Pancreas (tissue), 10 donors: ENCODE results near the gene FXYD2. TPM values are rescaled to one million over a fixed set of nuclear protein-coding genes. Genes with fewer than 3 reads are reported as not detected.

ENCODE experiments used
- ATAC-seq, 4 donors: fragments of 200-7000 bp; cut with Tn5 transposase; one replicate each; pipeline versions ENCODE4 v1.8.0 to v1.9.1; 2020; ENCODE audit warnings: mild to moderate bottlenecking in 4 of 4, moderate library complexity in 4 of 4
- DNase-seq, 6 donors: peaks; one replicate each; pipeline ENCODE4 v3.0.0-alpha.2; 2020
- FAIRE-seq: peaks from 2 replicates; lab custom pipeline; 2012; peaks lifted over from hg19 to GRCh38; lab: Jason Lieb, UNC
- H3K27ac ChIP-seq, 4 donors: fragments of 200-600 bp; sonication (generic); 1 replicate in 3 of 4; 2 replicates in 1 of 4; pipeline versions ENCODE4 v1.5.0 to v1.8.0; 2020
- H3K27me3 ChIP-seq, 4 donors: fragments of 200-600 bp; one replicate each; pipeline ENCODE4 v1.8.0; 2021
- H3K36me3 ChIP-seq, 3 donors: fragments of 200-600 bp; sonication (generic) in 1 of 3; one replicate each; pipeline versions ENCODE4 v1.5.0 to v1.8.0; 2020 to 2021
- H3K4me1 ChIP-seq, 3 donors: fragments of 200-600 bp; one replicate each; pipeline ENCODE4 v1.8.0; 2021
- H3K4me3 ChIP-seq, 4 donors: fragments of 200-600 bp; sonication (generic) in 2 of 4; one replicate each; pipeline versions ENCODE4 v1.5.0 to v1.8.0; 2020 to 2021
- H3K9me3 ChIP-seq, 4 donors: fragments of 200-600 bp; one replicate each; pipeline ENCODE4 v1.8.0; 2021
- WGBS, 2 donors: extraction: QIAGEN DNeasy Blood & Tissue Kit; methylation state at CpG; one replicate each; pipeline ENCODE4 v1.1.7; 2013; 5-methylcytosine and 5-hydroxymethylcytosine counted together
- intact Hi-C, 3 donors: fragments of 100-400 bp; cut with DNase I; formaldehyde crosslinking; loops; one replicate each; pipeline versions ENCODE4 v1.11.1 to v1.14.2; 2022
- polyA plus RNA-seq, 2 donors: library from polyadenylated mRNA; stranded (reverse); fragments of 200-250 nt; gene quantifications; one replicate each; pipeline ENCODE4 v1.2.3, GENCODE V29; 2013
- total RNA-seq, 6 donors: library from RNA; stranded (reverse); fragmentation: NEBNext Ultra II Directional in 4 of 6; extraction: Animal tissue kit (Norgen Biotek cat#: 25700) in 4 of 6; gene quantifications; one replicate each; pipeline versions ENCODE4 v1.2.1 to v1.2.4, GENCODE V29; 2021 to 2023
- TF ChIP-seq, protein P1 (sequence below), 4 donors: fragments of 200-600 bp; sonication (generic) in 3 of 4; IDR thresholded peaks; one replicate each; pipeline versions ENCODE4 v1.5.0 to v1.8.0; 2021; ENCODE audit warnings: antibody characterized with exemption in 4 of 4
- donor health status: healthy with polysubstance abuse.
- donor health status: DM: no; HTN: no; CAD: no; lungs with moderate emphysema.
- donor health status: DM: no; HTN: no; CAD: no.
- donor health status: control.
- donor health status: control.
- donor health status: Bipolar disorder and iron deficiency.
- donor health status: DM: yes; HTN: yes; CAD: no.
- donor health status: DM: no; HTN: no; CAD: no.
- donor health status: DM: no; HTN: no; CAD: no.
- donor health status: DM: yes; HTN: yes; CAD: no.

The FXYD2 gene
- total and polyA plus RNA-seq, 8 donors: 220 to 2,509 (median 342) TPM

DNA sequence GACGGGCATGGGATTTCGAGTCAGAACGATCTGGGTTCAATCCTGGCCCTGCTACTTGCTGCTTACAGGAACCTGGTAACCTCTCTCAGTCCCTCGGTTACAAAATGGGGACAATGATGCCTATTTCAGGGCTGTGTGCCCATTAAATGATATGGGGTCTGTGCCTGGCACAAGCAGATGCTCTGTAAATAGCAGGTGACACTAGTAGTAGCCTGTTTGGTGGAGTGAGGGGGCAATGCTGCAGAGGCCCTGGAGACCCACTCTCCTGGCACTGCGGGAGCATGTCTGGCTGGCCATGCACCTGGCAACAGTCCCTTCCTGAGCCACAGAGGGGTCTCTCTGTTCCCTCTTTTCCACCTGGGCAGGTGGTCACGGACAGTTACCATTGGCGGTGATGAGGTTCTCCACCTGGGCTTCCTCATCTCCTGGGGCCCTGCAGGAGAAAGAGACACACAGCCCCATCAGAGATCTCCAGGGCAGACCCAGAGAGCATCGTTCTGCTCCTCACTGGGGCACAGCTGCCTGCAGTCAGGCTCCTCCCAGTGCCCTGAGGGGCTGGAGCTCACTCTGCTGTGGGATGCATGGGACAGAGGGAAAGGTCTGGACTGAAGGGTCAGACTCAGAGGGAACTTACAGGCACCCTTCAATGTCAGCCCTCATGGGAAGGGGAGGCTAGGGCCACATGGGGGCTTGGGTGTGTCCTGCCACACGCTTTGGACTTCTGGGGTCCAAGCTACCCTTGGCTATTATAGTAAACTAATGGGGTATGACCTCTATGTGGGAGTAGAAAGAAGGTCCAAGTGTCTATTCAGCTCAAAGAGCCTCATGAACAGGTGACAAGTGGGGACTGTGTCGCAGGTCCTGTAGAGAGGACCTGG, 15.6 kb upstream of the FXYD2 start:
- no peak for ATAC-seq
- peak in 2 of 6 donors; percentile 11 to 48 for DNase-seq

DNA sequence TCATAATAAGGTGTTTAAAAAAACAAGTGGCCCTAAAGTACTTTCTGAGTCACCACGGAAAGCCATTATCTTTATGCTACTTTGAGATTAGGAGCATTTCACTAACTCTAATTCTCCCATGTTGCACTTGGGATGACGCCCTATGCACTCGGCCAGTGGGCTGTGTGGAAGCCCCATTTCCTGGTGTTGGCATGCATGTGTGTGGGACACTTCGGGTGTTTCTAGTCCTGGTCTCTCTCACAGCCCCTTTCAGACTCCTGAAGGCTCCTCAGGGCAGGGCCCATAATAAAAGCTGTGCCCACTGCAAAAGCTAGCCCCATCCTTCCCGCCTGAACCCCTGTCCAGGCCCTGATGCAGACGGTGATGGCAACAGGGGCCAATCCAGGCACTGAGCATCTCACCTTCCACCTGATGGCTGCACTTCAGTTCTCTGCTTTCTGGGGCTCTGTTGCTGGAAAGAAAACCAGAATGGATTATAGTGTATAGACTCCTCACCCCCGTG, 14.9 kb upstream of the FXYD2 start:
- 59 to 69% methylated on average over 7 of the region's 7 CpGs for WGBS, 2 donors
- Histone ChIP-seq H3K36me3 (no peaks in the 10 kb centered on the region), H3K4me1 (peaks cover 0 to 1% (median 0%) of the 10 kb centered on the region in 3 donors), H3K27ac (no peak overlapping the region), H3K4me3 (no peak overlapping the region), H3K9me3 (no peaks in the 10 kb centered on the region), H3K27me3 (no peaks in the 10 kb centered on the region)
- peak in 1 of 6 donors; percentile 30 for DNase-seq
- intact Hi-C loops: loop anchor here in 1 of 3 donors (5.0 kb wide), 1 partner anchor 103 kb away; no protein-coding TSS in a partner anchor
- no peak for FAIRE-seq
- TF ChIP-seq, protein P1, sequence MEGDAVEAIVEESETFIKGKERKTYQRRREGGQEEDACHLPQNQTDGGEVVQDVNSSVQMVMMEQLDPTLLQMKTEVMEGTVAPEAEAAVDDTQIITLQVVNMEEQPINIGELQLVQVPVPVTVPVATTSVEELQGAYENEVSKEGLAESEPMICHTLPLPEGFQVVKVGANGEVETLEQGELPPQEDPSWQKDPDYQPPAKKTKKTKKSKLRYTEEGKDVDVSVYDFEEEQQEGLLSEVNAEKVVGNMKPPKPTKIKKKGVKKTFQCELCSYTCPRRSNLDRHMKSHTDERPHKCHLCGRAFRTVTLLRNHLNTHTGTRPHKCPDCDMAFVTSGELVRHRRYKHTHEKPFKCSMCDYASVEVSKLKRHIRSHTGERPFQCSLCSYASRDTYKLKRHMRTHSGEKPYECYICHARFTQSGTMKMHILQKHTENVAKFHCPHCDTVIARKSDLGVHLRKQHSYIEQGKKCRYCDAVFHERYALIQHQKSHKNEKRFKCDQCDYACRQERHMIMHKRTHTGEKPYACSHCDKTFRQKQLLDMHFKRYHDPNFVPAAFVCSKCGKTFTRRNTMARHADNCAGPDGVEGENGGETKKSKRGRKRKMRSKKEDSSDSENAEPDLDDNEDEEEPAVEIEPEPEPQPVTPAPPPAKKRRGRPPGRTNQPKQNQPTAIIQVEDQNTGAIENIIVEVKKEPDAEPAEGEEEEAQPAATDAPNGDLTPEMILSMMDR (IDR thresholded peaks at IDR 0.05): no peak
- ATAC-seq: no peak

More for the DNA sequence above, 15.6 kb upstream of the FXYD2 start:
- Histone ChIP-seq H3K27me3 (no peaks in the 10 kb centered on the region), H3K27ac (no peak overlapping the region), H3K4me3 (no peak overlapping the region), H3K4me1 (no peaks in the 10 kb centered on the region), H3K36me3 (no peaks in the 10 kb centered on the region), H3K9me3 (no peaks in the 10 kb centered on the region)
- no peak for FAIRE-seq
- TF ChIP-seq, protein P1 (IDR thresholded peaks at IDR 0.05): no peak
- 88 to 89% methylated on average over 10 of the region's 10 CpGs for WGBS, 2 donors
- intact Hi-C loops: loop anchor here in 2 of 3 donors (5.0 to 10.0 kb wide), 4 partner anchors 102 to 215 kb away; no protein-coding TSS in a partner anchor

DNA sequence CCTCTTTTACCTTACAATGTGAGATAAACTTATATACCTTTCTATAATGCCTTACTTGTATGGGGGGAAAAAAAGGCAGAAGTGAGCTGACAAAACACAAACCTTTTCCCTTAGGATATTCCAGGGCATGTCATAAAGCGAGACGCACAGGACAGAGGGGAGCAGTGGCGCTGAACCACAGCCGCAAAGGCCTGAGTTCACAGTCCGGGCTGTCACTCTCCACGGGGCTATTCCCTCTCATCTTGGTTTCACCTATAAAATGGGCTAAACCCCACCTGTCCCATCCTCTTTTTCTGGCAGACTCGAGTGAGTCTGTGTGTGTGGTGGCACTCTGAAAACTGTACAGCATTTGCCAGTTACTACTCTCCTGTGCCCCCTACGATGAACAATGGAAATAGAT, 14.4 kb upstream of the FXYD2 start:
- DNase-seq (peak in 1 of 6 donors; percentile 12), FAIRE-seq (no peak), ATAC-seq (no peak)
- intact Hi-C loops: loop anchor here in 1 of 3 donors (5.0 kb wide), 1 partner anchor 103 kb away; no protein-coding TSS in a partner anchor
- Histone ChIP-seq H3K27ac (no peak overlapping the region), H3K9me3 (no peaks in the 10 kb centered on the region), H3K4me1 (peaks cover 2 to 5% (median 5%) of the 10 kb centered on the region in 3 donors), H3K4me3 (no peak overlapping the region), H3K27me3 (no peaks in the 10 kb centered on the region), H3K36me3 (no peaks in the 10 kb centered on the region)
- WGBS, 2 donors: 71% methylated on average over 8 of the region's 8 CpGs
- TF ChIP-seq, protein P1 (IDR thresholded peaks at IDR 0.05): no peak

DNA sequence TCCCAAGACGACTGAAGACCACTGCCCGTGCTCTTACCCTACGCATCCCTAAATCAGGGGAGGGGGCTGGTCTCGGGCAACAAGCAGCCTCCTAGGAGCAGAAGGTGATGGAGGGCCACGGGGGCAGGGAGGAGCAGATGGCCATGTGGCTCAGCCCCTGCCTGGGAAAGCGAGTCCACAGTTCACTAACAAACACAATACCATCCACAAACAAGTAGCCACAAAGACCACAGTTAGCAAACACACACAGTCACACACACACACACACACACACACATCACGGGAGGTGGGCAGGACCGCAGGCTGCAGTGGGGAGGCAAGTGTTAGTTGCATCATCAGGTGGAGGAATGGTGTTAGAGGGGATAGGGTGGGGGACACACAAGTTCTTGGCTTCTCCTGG, 13.2 kb upstream of the FXYD2 start:
- intact Hi-C loops: loop anchor here in 1 of 3 donors (5.0 kb wide), 1 partner anchor 105 kb away; no protein-coding TSS in a partner anchor
- ATAC-seq (no peak), FAIRE-seq (no peak), DNase-seq (peak in 2 of 6 donors; percentile 15 to 29)
- 70 to 77% methylated on average over 8 of the region's 8 CpGs for WGBS, 2 donors
- Histone ChIP-seq H3K27me3 (no peaks in the 10 kb centered on the region), H3K27ac (no peak overlapping the region), H3K4me1 (peaks cover 6 to 10% (median 7%) of the 10 kb centered on the region in 3 donors), H3K9me3 (no peaks in the 10 kb centered on the region), H3K4me3 (no peak overlapping the region), H3K36me3 (no peaks in the 10 kb centered on the region)
- TF ChIP-seq, protein P1 (IDR thresholded peaks at IDR 0.05): no peak
